GM08714 (cell line): Measurements from ENCODE around the gene CCDC117.
A peak's percentile ranks its signal among the peaks of the same experiment; 100 is the strongest.
"Not testable (repeated sequence)": the region's sequence is repeated elsewhere in the genome, so short reads cannot be mapped to it uniquely, and the experiment has no call there.

Experiments
- H3K4me3 ChIP-seq: fragments of 200-500 bp; sonication (Bioruptor generic); 2 replicates; pipeline ENCODE4 v1.5.1; 2014; ENCODE audit warnings: mild to moderate bottlenecking, low read length, inconsistent platforms
- ZNF274 ChIP-seq: IDR thresholded peaks from 2 replicates; pipeline ENCODE4 v1.6.1; 2012; ENCODE audit warnings: mild to moderate bottlenecking, low read depth, low read length

The CCDC117 gene

GRCh38 chr22:28808716-28809355 lies 36.3 kb downstream of the CCDC117 start:
- no peak overlapping the region for H3K4me3 ChIP-seq
- TF ChIP-seq ZNF274 = no peak

DNA sequence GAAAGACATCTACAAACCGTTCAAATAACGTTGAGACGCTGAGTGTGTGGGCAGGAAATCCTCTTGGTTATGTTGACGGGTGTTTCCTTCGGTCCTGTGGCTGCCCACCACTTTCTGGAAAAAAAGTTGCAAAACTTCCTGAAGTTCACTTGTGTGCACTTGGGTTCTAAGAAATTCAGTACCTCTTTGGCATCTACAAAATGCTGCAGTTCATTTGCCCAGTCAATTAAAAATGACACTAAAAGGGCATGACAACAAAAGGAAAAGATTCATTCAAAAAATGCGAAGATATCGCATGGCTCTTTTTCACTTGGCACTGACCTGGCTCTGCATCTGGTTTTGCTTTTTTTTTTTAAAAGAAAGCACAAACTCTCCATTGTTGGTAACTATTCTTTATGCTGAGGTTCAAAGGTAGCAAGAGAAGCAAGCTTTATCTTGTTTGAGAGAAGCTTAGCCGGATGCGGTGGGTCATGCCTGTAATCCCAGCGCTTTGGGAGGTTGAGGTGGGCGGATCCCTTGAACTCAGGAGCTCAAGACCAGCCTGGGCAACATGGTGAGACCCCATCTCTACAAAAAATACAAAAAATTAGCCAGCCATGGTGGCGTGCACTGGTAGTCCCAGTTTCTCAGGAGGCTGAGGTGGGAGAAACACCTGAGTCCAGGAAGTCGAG lies 38.5 kb downstream of the CCDC117 start:
- H3K4me3 ChIP-seq = peak overlapping the region; percentile 18; the same call in 1 of the 2 replicates
- no peak for TF ChIP-seq ZNF274

DNA sequence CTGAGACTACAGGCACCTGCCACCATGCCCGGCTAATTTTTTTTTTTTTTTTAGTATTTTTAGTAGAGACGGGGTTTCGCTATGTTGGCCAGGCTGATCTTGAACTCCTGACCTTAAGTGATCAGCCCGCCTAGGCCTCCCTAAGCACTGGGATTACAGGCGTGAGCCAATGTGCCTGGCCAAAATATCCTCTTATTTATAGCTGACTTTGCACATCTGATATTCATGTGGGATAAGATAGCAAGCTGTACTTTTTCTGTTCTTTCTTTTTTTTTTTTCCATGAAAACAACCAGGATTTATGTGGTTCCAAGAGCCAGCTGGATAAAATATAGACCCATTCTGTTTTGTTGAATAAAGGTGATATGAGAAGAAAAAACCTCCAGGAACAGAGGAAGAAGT lies 40.0 kb downstream of the CCDC117 start:
- no peak overlapping the region for H3K4me3 ChIP-seq

DNA sequence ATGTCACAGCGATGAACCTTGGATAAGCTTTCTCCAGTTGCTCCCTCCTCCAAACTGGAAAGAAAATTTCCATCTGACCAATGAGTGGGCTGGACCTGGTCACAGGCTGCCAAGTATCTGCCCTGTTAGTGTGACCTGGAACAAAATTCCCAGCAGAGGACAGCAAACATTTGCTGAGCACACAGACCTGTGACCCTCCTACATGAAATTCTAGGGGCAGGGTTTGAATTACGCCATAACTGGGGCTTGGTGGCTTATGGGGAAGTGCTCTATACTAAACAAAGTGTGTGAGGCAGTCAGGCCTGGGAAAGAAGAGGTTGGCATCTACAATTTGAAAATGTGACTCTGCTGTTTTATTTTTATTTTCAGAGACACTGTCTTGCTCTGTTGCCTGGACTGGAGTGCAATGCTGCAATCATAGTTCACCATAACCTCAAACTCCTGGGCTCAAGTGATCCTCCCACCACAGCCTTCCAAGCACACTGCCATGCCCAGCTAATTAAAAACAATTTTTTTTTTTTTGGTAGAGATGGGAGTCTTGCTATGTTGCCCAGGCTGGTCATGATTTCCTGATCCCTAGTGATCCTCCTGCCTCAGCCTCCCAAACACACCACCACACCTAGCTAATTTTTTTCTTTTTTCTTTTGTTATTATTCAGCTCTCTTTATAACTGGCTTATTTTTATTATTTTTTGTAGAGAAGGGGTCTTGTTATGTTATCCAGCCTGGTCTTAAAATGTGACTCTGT lies 41.5 kb downstream of the CCDC117 start:
- no peak for TF ChIP-seq ZNF274
- H3K4me3 ChIP-seq = no peak overlapping the region

More for the DNA sequence above, 40.0 kb downstream of the CCDC117 start:
- TF ChIP-seq ZNF274 = no peak

GRCh38 chr22:28815111-28815510 lies 42.6 kb downstream of the CCDC117 start:
- H3K4me3 ChIP-seq = no peak overlapping the region
- no peak for TF ChIP-seq ZNF274

- no peak overlapping the region for H3K4me3 ChIP-seq
- TF ChIP-seq ZNF274 = no peak
Measured at GRCh38 chr22:28815729-28816128, 43.2 kb downstream of the CCDC117 start.

GRCh38 chr22:28817064-28817463 lies 44.6 kb downstream of the CCDC117 start:
- no peak overlapping the region for H3K4me3 ChIP-seq
- TF ChIP-seq ZNF274 = no peak

DNA sequence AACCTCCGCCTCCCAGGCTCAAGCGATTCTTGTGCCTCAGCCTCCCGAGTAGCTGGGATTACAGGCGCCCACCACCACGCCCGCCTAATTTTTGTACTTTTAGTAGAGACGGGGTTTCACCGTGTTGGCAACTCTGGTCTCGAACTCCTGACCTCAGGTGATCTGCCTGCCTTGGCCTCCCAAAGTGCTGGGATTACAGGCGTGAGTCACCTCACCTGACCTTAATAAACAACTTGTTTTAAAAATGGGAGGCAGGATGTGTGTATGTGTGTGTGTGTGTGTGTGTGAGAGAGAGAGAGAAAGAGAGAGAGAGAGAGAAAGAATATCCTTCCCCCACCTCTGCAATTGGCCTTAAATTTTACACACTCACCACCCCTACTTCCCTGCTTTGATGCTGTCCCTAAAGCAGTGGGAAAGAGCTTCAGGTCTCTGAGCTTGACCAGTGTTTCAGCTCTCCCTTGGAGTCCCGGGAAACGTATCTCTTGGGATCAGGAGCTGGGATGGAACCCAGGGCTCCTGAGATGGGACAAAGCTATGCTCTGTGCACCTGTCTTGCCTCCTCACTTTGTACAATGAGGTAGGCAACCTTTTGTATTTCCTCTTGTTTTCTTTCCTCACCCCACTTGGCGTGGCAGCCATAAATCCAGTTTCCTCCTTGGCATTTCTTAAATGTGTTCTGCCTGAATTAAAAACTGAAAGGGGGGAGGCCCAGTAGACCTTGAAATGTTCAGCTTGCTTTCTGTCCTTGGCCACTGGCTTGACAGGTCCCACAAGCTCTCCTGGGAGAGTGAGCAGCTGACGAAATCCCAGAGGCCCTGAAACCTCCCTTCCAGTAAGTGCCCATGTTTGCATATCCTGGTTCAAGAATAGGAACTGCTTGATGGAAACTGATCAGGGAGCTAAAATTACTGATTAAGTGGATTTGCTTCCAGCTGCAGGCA lies 45.7 kb downstream of the CCDC117 start:
- no peak for TF ChIP-seq ZNF274

GRCh38 chr22:28819253-28820096 lies 47.0 kb downstream of the CCDC117 start:
- no peak overlapping the region; the same call in 1 of the 2 replicates for H3K4me3 ChIP-seq
- TF ChIP-seq ZNF274 = no peak

More for the DNA sequence above, 45.7 kb downstream of the CCDC117 start:
- peak overlapping the region; percentile 12; the same call in 1 of the 2 replicates for H3K4me3 ChIP-seq

DNA sequence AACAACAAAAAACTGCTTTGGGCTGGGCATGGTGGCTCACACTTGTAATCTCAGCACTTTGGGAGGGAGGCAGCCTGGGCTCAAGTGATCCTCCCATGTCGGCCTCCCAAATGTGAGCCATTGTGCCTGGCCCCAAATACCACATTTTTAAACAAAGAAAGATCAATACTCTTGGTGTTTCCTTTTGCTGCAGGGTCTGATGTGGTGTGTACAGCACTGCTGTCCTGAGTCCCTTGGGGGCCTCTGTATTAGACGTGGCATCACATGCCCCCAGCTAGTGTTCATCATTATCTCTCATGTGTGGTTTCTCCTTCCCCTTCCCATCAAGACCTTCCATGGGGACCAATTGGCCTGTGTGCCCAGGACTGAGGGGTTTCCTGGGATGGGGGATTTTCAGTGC lies 48.4 kb downstream of the CCDC117 start:
- no peak for TF ChIP-seq ZNF274
- no peak overlapping the region for H3K4me3 ChIP-seq

DNA sequence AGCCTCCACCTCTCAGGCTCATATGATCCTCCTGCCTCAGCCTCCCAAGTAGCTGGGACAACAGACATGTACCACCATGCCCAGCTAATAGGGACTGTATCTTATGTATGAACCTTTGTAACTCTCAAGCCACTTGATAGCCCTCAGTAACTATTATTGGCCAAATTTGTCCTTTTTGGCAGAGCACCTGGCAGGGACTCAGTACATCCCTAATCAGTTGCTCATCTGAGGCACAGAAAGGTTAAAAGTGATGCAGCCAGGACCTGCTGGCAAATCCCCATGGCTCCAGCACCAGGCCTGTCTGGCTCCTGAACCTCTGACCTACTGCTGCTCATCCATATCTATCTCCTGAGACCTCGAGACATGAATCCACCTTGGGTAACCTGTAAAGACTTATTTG lies 49.0 kb downstream of the CCDC117 start:
- TF ChIP-seq ZNF274 = no peak
- no peak overlapping the region for H3K4me3 ChIP-seq

- H3K4me3 ChIP-seq = no peak overlapping the region
- no peak for TF ChIP-seq ZNF274
Measured at GRCh38 chr22:28822930-28823551, 50.5 kb downstream of the CCDC117 start.

DNA sequence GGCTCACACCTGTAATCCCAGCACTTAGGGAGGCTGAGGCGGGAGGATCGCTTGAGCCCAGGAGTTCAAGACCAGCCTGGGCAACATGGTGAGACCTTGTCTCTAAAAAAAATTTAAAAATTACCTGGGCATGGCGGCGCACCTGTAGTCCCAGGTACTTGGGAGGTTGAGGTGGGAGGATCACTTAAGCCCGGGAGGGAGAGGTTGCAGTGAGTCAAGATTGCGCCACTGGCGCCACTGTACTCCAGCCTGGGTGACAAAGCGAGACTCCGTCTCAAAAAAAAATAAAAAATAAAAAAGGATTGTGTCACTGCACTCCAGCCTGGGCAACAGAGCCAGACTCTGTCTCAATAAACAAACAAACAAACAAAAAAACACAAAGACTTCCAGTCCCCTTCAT lies 52.0 kb downstream of the CCDC117 start:
- H3K4me3 ChIP-seq = not testable (repeated sequence)

GRCh38 chr22:28826430-28826829 lies 53.9 kb downstream of the CCDC117 start:
- H3K4me3 ChIP-seq = not testable (repeated sequence)
